Measurements from ENCODE around the gene LRRC19.

Gene LRRC19

DNA sequence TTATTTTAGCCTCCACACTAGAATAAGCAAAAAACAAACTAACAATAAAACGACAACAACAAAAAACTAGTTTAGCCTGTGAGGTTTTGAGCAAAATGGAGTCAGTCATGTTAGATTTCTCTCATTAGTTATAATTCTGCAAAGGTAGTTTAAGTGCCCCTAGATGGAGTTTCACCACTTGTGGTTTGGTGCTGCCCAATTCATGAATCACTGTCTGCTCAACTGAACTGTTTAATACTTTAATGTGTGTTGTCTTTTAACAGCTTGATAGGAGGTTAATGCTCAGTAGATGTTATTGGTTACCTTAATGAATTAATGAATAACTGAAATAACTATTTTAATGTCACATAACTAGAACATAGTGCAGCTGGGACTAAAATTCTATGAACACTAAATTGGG is 55.0 kb downstream of the LRRC19 start:
- H3K4me3 ChIP-seq (ENCODE audit: low read depth, low read length): no peak overlapping the region
- no peak for DNase-seq (ENCODE audit: low read depth)
- no peak for TF ChIP-seq CTCF (IDR thresholded peaks at IDR 0.05; ENCODE audit: low read depth, low read length, missing control alignments)

DNA sequence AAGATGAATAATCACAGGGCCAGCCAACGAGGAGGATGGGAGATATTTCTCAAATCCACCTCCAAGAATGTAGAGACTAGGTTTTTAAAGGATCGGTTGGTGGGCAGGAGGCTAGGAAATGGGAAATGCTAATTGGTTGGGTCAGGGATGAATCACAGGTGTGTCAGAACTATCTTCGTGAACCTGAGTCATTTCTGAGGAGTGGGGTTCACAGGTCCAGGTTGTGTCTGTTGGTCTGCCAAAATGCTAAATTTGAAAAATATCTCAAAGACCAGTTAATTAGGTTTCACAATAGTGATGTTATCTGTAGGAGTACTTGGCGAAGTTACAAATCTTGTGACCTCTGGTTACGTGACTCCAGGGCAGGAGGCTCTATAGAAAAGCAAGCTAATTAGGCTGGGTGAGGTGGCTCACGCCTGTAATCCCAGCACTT is 55.8 kb downstream of the LRRC19 start:
- TF ChIP-seq CTCF (IDR thresholded peaks at IDR 0.05; ENCODE audit: low read depth, low read length, missing control alignments): no peak
- no peak for DNase-seq (ENCODE audit: low read depth)
- no peak overlapping the region for H3K4me3 ChIP-seq (ENCODE audit: low read depth, low read length)

DNA sequence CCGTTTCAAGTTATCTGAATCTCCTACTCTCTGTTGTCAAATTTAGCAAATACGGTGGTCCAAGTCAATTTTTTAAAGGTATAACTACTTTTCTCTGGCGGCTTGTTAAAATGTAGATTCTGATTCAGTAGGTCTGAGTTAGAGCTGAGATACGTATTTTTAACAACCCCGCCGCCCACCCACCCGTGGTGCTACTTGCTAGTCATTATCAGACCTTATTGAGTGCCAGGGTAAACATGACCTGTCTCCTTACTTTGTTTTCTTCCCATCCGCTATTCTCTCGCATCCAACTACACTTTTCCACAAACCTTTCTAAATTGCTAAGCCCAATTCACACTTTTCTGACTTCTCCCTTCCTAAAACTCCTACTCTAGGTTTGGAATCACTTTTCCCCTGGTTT is 57.7 kb downstream of the LRRC19 start:
- TF ChIP-seq CTCF (IDR thresholded peaks at IDR 0.05; ENCODE audit: low read depth, low read length, missing control alignments): no peak
- H3K4me3 ChIP-seq (ENCODE audit: low read depth, low read length): peak overlapping the region; percentile 100
- DNase-seq (ENCODE audit: low read depth): no peak

DNA sequence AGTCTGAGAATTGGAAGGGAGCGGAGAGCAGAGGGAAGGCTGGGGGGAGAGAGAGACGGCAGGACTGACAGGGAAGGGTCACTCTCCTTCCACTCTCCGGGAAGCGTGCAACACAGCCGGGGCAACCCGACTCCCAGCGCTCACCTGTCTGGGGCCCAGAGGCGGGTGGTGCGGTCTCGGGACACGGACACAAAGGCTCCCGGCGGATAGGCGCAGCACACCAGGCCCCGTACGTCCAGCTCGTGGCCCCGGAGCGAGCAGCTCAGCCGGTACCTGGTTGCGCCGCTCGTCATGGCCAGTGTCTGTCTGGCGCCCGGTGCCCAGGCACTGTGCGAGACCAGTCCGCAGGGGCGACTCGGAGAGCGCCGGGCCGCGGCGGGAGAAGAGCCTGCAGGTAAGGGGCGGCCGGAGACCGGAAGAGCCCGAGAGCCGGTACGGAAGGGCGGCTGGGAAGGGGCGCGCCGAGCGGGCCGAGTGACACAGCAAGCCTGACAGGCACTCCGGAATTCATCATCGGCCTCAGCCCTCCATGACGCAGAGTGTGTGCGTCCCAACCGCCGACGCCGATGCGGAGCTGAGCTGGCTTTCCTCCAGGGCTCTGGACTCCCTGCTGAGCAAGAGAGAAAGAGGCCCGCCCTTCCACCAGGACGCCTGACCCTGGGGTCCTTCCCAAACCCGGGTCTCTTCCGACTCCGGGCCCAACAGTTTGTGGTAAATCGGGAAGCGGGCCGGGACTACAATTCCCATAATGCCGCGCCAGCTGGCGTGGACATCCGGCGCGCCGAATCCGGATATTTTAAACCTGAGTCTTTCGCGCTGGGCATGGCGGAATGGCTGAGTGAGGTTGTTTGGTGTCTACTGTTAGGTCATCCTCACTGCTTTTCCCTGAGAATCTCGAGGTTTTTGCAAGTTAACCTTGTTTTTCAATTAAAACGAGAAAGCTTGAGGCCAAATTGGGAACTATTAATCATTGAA is 58.4 kb downstream of the LRRC19 start, which contains the start of gene PLAA:
TSS of gene PLAA (minus strand) at position 490 of the 975 bp plus-strand sequence. CDS start at position 293, 197 bp downstream.
- peak; percentile 74 for DNase-seq (ENCODE audit: low read depth)
- peak within 1 kb of the TSS; percentile 100 for H3K4me3 ChIP-seq (ENCODE audit: low read depth, low read length)
- TF ChIP-seq CTCF (IDR thresholded peaks at IDR 0.05; ENCODE audit: low read depth, low read length, missing control alignments): peak; percentile 22

DNA sequence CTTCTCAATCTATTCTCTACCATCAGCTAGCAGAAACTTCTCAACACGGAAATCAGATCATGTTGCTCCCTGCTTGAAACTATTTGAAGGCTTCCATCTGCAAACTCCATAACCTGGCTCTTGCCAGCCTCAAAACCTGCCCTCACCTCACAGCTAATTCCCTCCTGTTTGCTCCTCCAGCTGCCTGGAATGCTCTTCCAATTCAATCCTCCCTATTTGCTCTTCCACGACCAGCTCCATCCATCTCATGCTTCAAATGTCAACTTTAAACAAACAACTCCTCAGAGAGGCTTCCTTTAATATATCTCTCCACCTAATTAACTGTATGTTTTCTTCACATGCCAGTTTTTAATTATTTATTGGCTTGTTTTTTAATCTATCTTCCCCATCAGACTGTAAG is 59.9 kb downstream of the LRRC19 start:
- H3K4me3 ChIP-seq (ENCODE audit: low read depth, low read length): peak overlapping the region; percentile 100
- no peak for DNase-seq (ENCODE audit: low read depth)
- no peak for TF ChIP-seq CTCF (IDR thresholded peaks at IDR 0.05; ENCODE audit: low read depth, low read length, missing control alignments)

Measured in GM12864 (cell line).